Activated naive CD4-positive, alpha-beta T cell treated with anti-CD3 and anti-CD28 coated beads for 36 hours (primary cell): ENCODE data around the gene RASGRP2. TPM values are rescaled to one million over a fixed set of nuclear protein-coding genes. Genes with fewer than 3 reads are reported as not detected.
"Not testable (repeated sequence)": the region's sequence is repeated elsewhere in the genome, so short reads cannot be mapped to it uniquely, and the experiment has no call there.

ENCODE experiments used
- CTCF ChIA-PET: fragments of 350-600 bp; sonication (Branson Sonifier 250); formaldehyde crosslinking; loops from one replicate; lab custom pipeline; 2021; ENCODE audit warnings: antibody characterized with exemption; lab: Charles Lee
- DNase-seq: peaks from one replicate; pipeline ENCODE4 v3.0.0-alpha.2; 2020
- H3K27ac Mint-ChIP-seq: one replicate; pipeline ENCODE4 v1.8.0; 2021; ENCODE audit warnings: mild to moderate bottlenecking, mixed read lengths
- H3K27me3 Mint-ChIP-seq: one replicate; pipeline ENCODE4 v1.8.0; 2021; ENCODE audit warnings: low read depth, mixed read lengths
- H3K36me3 Mint-ChIP-seq: one replicate; pipeline ENCODE4 v1.8.0; 2021; ENCODE audit warnings: low read depth, mixed read lengths
- H3K4me1 Mint-ChIP-seq: one replicate; pipeline ENCODE4 v1.8.0; 2021; ENCODE audit warnings: low read depth, mixed read lengths
- H3K4me3 Mint-ChIP-seq: one replicate; pipeline ENCODE4 v1.8.0; 2021; ENCODE audit warnings: mild to moderate bottlenecking, moderate library complexity, mixed read lengths
- H3K9me3 Mint-ChIP-seq: one replicate; pipeline ENCODE4 v1.8.0; 2021; ENCODE audit warnings: mixed read lengths
- intact Hi-C: fragments of 100-400 bp; cut with micrococcal nuclease; formaldehyde crosslinking; loops from one replicate; pipeline ENCODE4 v1.15.1; 2023
- total RNA-seq, 2 experiments: library from RNA; stranded (reverse); gene quantifications; one replicate each; pipeline ENCODE4 v1.2.3, GENCODE V29; 2021

The RASGRP2 gene
- total RNA-seq, 2 experiments from 2014 or later, result 5.2 to 5.6 TPM

DNA sequence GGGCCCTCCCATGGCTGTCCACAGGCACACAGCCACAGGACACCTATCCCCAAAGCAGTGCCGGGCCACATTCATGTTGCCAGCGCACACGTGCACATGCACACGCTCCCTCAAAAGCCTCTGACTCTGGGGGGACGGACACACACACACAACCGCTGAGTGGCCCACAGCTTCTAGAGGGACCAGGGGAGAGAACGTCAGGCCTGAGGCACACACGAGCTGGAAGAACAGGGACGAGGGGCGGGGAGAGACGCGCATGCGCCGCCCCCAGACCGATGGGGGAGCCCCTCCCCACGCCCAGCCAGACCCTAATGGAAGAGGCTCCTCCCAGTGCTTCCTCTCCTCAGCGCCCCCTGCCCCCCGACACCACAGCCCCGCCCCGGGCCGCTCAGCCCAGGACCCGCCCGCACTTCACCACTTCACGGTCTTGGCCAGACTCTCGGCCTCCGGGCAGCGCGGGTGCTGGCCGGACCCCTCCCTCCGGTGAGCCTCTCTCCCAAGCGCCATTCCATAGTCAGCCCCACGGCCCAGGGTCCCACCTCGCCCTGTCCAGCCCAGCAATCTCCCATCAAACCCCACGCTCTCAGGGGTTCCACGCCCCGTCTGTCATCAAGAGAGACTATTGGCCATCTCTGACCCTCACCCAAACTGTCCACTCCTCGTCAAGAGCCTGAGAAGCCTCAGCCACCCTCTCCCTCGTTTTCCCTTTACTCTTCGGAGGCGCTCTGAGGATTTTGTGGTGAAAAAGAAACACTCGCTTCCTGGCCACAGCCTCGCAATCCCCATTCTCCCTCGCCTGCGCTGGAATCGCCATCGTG is 32.6 kb downstream of the RASGRP2 start:
- H3K4me3 Mint-ChIP-seq, result no peak overlapping the region
- DNase-seq, result no peak
- H3K27me3 Mint-ChIP-seq, result peaks cover 58% of the 10 kb centered on the region
- CTCF ChIA-PET, result no interaction called here
- intact Hi-C loops, result no loop called here
- no peaks in the 10 kb centered on the region for H3K36me3 Mint-ChIP-seq
- no peaks in the 10 kb centered on the region for H3K9me3 Mint-ChIP-seq
- H3K4me1 Mint-ChIP-seq, result peaks cover 14% of the 10 kb centered on the region
- H3K27ac Mint-ChIP-seq, result no peak overlapping the region

GRCh38 chr11:64710418-64711137 is 33.4 kb downstream of the RASGRP2 start:
- Mint-ChIP-seq H3K27ac (no peak overlapping the region), H3K4me1 (peaks cover 14% of the 10 kb centered on the region), H3K36me3 (no peaks in the 10 kb centered on the region), H3K9me3 (no peaks in the 10 kb centered on the region), H3K4me3 (no peak overlapping the region), H3K27me3 (peaks cover 53% of the 10 kb centered on the region)
- CTCF ChIA-PET, result interaction anchor here (0.7 kb wide), 1 partner anchor 36 kb away, joined by 3 read pairs; no protein-coding TSS in a partner anchor
- no peak for DNase-seq
- intact Hi-C loops, result no loop called here

DNA sequence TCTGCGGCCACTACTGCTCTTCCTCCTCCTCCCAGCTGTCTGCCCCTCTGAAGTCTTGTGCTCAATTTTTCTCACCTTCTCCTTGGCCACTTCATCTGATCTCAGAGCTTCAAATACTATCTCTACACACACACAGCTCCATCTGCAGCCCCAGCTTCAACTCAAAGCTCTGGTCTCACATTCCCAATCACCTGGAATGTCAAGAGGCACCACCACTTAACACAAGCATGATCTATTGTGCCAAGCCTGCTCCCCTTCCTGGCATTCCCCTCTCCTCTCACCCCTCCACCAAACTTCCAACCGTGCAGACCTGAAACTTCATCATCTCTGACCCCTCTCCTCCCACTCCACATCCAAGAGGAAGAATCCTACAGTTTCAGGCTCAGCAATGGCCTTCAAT is 38.4 kb downstream of the RASGRP2 start:
- CTCF ChIA-PET, result interaction anchor here (1.2 kb wide), 2 partner anchors 19 to 86 kb away, joined by 3 read pairs; no protein-coding TSS in a partner anchor
- H3K27me3 Mint-ChIP-seq, result peaks cover 21% of the 10 kb centered on the region

GRCh38 chr11:64703048-64703447 is 40.9 kb downstream of the RASGRP2 start:
- Mint-ChIP-seq H3K36me3 (no peaks in the 10 kb centered on the region), H3K27ac (no peak overlapping the region), H3K27me3 (peaks cover 8% of the 10 kb centered on the region), H3K9me3 (no peaks in the 10 kb centered on the region), H3K4me1 (no peaks in the 10 kb centered on the region), H3K4me3 (no peak overlapping the region)
- CTCF ChIA-PET, result interaction anchor here (2.0 kb wide), 1 partner anchor 14 kb away, joined by 27 read pairs; no protein-coding TSS in a partner anchor
- intact Hi-C loops, result no loop called here
- no peak for DNase-seq

More for the DNA sequence above, 38.4 kb downstream of the RASGRP2 start:
- Mint-ChIP-seq H3K4me3 (no peak overlapping the region), H3K36me3 (no peaks in the 10 kb centered on the region), H3K27ac (no peak overlapping the region), H3K9me3 (no peaks in the 10 kb centered on the region), H3K4me1 (no peaks in the 10 kb centered on the region)
- no peak for DNase-seq
- intact Hi-C loops, result no loop called here

- H3K36me3 Mint-ChIP-seq, H3K4me3 Mint-ChIP-seq, H3K4me1 Mint-ChIP-seq, intact Hi-C loops, H3K27me3 Mint-ChIP-seq, DNase-seq, H3K27ac Mint-ChIP-seq, H3K9me3 Mint-ChIP-seq: not testable (repeated sequence)
- CTCF ChIA-PET, result interaction anchor here (1.2 kb wide), 1 partner anchor 13 kb away, joined by 3 read pairs; no protein-coding TSS in a partner anchor
Observed at GRCh38 chr11:64701956-64702355, 42.0 kb downstream of the RASGRP2 start.

DNA sequence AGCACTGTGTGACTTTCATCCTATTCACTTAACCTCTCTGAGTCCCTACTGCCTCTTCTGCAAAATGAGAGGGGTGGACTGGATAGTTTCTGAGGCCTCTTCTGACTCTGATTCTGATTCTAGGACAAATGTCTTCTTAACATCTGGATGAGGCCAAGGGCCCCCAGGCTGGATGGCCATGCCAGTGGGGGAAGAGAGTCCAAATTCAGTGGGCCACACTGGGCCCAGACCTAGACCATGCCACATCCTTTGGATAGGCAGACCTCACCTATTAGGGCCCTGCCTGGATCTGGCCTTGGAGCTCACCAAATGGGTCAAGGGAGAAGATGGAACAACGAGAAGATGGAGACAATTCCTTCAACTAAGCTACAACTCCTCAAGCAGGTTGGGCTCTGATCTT is 45.5 kb downstream of the RASGRP2 start:
- Mint-ChIP-seq H3K27ac (no peak overlapping the region), H3K9me3 (no peaks in the 10 kb centered on the region), H3K4me1 (peaks cover under 1% of the 10 kb centered on the region), H3K27me3 (peaks cover 8% of the 10 kb centered on the region), H3K4me3 (no peak overlapping the region), H3K36me3 (no peaks in the 10 kb centered on the region)
- no peak for DNase-seq
- CTCF ChIA-PET, result interaction anchor here (1.4 to 1.6 kb wide), 2 partner anchors 10 to 46 kb away, joined by 3 to 12 read pairs; no protein-coding TSS in a partner anchor
- intact Hi-C loops, result no loop called here

- Mint-ChIP-seq H3K27me3 (peaks cover 10% of the 10 kb centered on the region), H3K27ac (no peak overlapping the region), H3K36me3 (no peaks in the 10 kb centered on the region), H3K4me1 (peaks cover 6% of the 10 kb centered on the region), H3K9me3 (no peaks in the 10 kb centered on the region), H3K4me3 (no peak overlapping the region)
- no peak for DNase-seq
- intact Hi-C loops, result no loop called here
- CTCF ChIA-PET, result interaction anchor here (1.4 to 1.7 kb wide), 2 partner anchors 9 kb away, joined by 9 to 12 read pairs; no protein-coding TSS in a partner anchor
Observed at GRCh38 chr11:64697663-64698375, 46.1 kb downstream of the RASGRP2 start.

DNA sequence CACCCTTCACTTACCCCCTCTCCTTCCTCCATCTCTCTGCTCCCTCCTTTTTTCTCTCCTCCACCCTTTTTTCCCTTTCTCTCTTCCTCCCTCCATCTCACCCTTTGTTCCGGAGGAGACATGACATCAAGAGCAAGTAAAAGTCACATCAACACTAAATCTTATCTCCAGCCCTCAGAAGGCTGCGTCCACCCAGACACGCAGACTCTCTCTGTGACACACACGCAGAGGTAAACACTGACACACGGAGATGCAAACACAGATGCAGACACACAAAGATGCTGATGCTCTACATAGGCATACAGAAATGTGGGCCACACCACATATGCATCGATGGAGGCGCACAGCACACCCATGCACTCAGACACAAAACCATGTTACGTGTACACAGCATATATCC is 47.9 kb downstream of the RASGRP2 start:
- peaks cover 16% of the 10 kb centered on the region for H3K4me1 Mint-ChIP-seq
- intact Hi-C loops, result no loop called here
- no peak overlapping the region for H3K4me3 Mint-ChIP-seq
- H3K36me3 Mint-ChIP-seq, result no peaks in the 10 kb centered on the region
- H3K27ac Mint-ChIP-seq, result no peak overlapping the region
- no peaks in the 10 kb centered on the region for H3K9me3 Mint-ChIP-seq
- H3K27me3 Mint-ChIP-seq, result peaks cover 16% of the 10 kb centered on the region
- CTCF ChIA-PET, result interaction anchor here (1.7 kb wide), 1 partner anchor 7 kb away, joined by 9 read pairs; no protein-coding TSS in a partner anchor
- DNase-seq, result no peak

DNA sequence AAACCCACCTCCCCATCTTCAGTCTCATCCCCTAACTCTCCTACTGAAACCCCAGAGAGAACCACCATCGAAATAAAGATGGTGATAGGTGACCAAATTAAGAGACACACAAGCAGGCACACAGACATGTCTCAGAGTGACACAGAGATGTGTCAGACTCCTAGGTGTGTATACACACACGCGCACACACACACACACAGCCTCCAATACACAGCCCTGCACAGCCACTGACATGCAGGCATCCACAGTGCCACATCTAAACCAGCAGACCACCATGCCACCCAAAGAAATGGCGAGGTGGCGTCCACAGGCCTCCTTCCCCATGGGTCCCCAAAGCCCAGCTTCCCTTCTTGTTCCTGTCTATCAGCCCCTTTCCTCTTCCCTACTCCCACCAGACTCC is 48.4 kb downstream of the RASGRP2 start:
- CTCF ChIA-PET, result no interaction called here
- Mint-ChIP-seq H3K4me3 (no peak overlapping the region), H3K27ac (no peak overlapping the region), H3K9me3 (no peaks in the 10 kb centered on the region), H3K27me3 (peaks cover 16% of the 10 kb centered on the region), H3K4me1 (peaks cover 16% of the 10 kb centered on the region), H3K36me3 (no peaks in the 10 kb centered on the region)
- intact Hi-C loops, result no loop called here
- no peak for DNase-seq

DNA sequence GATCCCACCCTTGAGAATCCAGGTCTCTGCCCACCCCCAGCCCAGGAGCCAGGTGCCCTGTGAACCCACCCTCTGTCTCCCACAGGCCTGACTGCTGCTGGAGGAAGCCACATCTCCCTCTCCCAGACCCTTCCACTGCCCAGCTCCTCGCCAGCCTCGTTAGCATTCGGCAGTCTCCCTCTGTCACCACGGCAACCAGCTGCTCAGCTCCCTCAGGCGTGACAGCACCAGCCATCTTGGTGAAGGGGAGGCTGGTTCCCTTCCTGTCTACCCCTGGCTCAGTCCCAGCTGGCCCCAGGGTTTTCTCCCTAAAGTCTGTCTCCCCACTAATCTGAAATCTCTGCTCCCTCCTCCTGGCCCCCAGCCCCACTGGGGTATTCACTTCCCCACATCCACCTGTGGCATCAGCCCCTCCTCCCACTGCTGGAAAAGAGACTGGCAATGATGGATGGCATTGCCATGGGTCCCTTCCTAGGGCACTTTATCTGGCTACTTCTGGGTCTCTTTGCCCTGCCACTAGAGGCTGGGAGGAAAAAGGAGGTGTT is 49.0 kb downstream of the RASGRP2 start:
- no peak for DNase-seq
- H3K36me3 Mint-ChIP-seq, result no peaks in the 10 kb centered on the region
- H3K27me3 Mint-ChIP-seq, result peaks cover 16% of the 10 kb centered on the region
- H3K9me3 Mint-ChIP-seq, result no peaks in the 10 kb centered on the region
- H3K4me1 Mint-ChIP-seq, result peaks cover 16% of the 10 kb centered on the region
- no peak overlapping the region for H3K27ac Mint-ChIP-seq
- CTCF ChIA-PET, result no interaction called here
- intact Hi-C loops, result no loop called here
- no peak overlapping the region for H3K4me3 Mint-ChIP-seq

- DNase-seq, result no peak
- H3K4me1 Mint-ChIP-seq, result peaks cover 16% of the 10 kb centered on the region
- H3K4me3 Mint-ChIP-seq, result no peak overlapping the region
- intact Hi-C loops, result no loop called here
- H3K27ac Mint-ChIP-seq, result no peak overlapping the region
- H3K27me3 Mint-ChIP-seq, result peaks cover 16% of the 10 kb centered on the region
- no peaks in the 10 kb centered on the region for H3K36me3 Mint-ChIP-seq
- CTCF ChIA-PET, result no interaction called here
- H3K9me3 Mint-ChIP-seq, result no peaks in the 10 kb centered on the region
Observed at GRCh38 chr11:64694026-64694755, 49.8 kb downstream of the RASGRP2 start.
